Testis (tissue), 2 donors: ENCODE results near the gene TTC39B.

ENCODE experiments used
- POLR2A ChIP-seq: fragments of 450-650 bp; IDR thresholded peaks from one replicate; pipeline ENCODE4 v1.6.1; 2017; ENCODE audit warnings: antibody characterized with exemption, mild to moderate bottlenecking, moderate library complexity
- TF ChIP-seq, protein P1 (sequence below), 3 experiments: fragments of 450-650 bp in 2 of 3; fragments of 200-600 bp in 1 of 3; sonication (generic) in 1 of 3; IDR thresholded peaks; one replicate each; pipeline ENCODE4 v1.5.1; 2016 to 2019; ENCODE audit warnings: antibody characterized with exemption in 3 of 3, mild to moderate bottlenecking in 2 of 3, moderate library complexity in 1 of 3

DNA sequence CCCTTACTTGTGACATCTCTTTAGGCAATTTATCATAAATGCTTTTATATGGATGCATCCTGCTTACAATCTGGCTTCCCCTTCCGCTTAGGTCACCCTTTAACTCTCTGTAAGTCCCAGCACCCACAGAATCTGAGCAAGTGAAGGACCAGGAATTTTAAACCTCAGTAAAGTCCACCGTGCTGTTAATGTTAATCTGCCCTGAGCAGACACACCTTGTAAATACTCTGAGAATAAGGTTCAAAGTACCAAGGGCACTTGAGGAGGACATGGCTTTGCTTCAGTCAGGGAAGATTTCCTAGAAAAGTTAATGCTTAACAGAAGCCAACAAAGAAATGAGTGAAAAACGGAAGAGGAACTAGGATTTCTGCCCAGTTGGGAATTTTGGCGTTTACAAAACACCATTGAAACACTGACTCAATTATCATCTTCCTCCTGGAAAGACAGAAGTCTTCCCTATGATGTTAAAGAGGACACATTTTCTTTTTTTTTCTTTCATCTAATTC, 26.4 kb upstream of the TTC39B start:
- TF ChIP-seq, protein P1, sequence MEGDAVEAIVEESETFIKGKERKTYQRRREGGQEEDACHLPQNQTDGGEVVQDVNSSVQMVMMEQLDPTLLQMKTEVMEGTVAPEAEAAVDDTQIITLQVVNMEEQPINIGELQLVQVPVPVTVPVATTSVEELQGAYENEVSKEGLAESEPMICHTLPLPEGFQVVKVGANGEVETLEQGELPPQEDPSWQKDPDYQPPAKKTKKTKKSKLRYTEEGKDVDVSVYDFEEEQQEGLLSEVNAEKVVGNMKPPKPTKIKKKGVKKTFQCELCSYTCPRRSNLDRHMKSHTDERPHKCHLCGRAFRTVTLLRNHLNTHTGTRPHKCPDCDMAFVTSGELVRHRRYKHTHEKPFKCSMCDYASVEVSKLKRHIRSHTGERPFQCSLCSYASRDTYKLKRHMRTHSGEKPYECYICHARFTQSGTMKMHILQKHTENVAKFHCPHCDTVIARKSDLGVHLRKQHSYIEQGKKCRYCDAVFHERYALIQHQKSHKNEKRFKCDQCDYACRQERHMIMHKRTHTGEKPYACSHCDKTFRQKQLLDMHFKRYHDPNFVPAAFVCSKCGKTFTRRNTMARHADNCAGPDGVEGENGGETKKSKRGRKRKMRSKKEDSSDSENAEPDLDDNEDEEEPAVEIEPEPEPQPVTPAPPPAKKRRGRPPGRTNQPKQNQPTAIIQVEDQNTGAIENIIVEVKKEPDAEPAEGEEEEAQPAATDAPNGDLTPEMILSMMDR (IDR thresholded peaks at IDR 0.05) = no peak
- no peak for TF ChIP-seq POLR2A
